Measurements from ENCODE around the gene REPIN1.

GRCh38 chr7:150343225-150343624 is 25.4 kb upstream of the REPIN1 start:
- no peak for TF ChIP-seq EZH2 (IDR thresholded peaks at IDR 0.05)
- no peak for TF ChIP-seq POLR2AphosphoS5 (IDR thresholded peaks at IDR 0.05; ENCODE audit: borderline replicate concordance, low read depth, low read length)
- TF ChIP-seq FOXP2 (optimal IDR thresholded peaks at IDR 0.05; ENCODE audit: control extremely low read depth, extremely low read length, insufficient read depth): no peak

Data from SK-N-MC (cell line).